ENCODE results near the gene STK38L. TPM values are rescaled to one million over a fixed set of nuclear protein-coding genes. Genes with fewer than 3 reads are reported as not detected.

Gene STK38L
- total and polyA plus RNA-seq, 2 of the 4 experiments (the other 2 are of a cell fraction): 5.1 to 7.2 TPM

DNA sequence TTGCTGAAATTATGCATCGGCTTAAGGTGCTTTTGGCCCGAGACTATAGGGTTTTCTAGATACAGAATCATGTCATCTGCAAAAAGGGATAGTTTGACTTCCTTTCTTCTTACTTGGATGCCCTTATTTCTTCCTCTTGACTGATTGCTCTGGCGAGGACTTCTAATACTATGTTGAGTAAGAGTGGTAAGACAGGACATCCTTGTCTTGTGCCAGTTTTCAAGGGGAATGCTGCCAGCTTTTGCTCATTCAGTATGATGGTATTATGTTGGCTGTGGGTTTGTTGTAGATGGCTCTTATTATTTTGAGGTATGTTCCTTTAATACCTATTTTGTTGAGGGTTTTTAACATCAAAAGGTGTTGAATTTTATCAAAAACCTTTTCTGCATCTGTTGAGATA is 96.9 kb downstream of the STK38L start:
- no peak for DNase-seq
- Histone ChIP-seq H3K9me1 (ENCODE audit: insufficient read depth, low read length) (peaks cover 12% of the 10 kb centered on the region), H3K14ac (replicated peaks; ENCODE audit: low read depth, low read length) (peak overlapping the region; percentile 50), H3K4me2 (ENCODE audit: low read depth, low read length) (no peak overlapping the region), H2BK5ac (ENCODE audit: low read depth, low read length, poor library complexity, severe bottlenecking) (peak overlapping the region; percentile 28), H4K91ac (ENCODE audit: insufficient read depth, low read depth, low read length) (no peak overlapping the region), H2AK5ac (ENCODE audit: low read depth, low read length) (no peak overlapping the region), H2BK15ac (ENCODE audit: low read depth, low read length) (no peak overlapping the region), H3K23ac (ENCODE audit: low read depth, low read length) (0 out of 2 replicates have a peak overlapping the region, but pooled peaks have one; percentile 52), H3K9me3 (ENCODE audit: control insufficient read depth, insufficient read depth, low read length) (no peaks in the 10 kb centered on the region), H4K8ac (ENCODE audit: low read depth in 2 of 2, low read length in 2 of 2) (no peak overlapping the region), H3K18ac (ENCODE audit: low read depth, low read length) (no peak overlapping the region; the same call in 1 of the 2 replicates), H3K36me3 (ENCODE audit: control insufficient read depth, insufficient read depth, low read length) (no peaks in the 10 kb centered on the region), H4K5ac (ENCODE audit: low read depth, low read length) (no peak overlapping the region), H3K4me1 (ENCODE audit: control insufficient read depth, insufficient read depth, low read length) (peaks cover 17% of the 10 kb centered on the region), H2BK120ac (ENCODE audit: low read depth, low read length) (no peak overlapping the region), H3K4ac (ENCODE audit: low read depth, low read length) (no peak overlapping the region), H3K27ac (ENCODE audit: insufficient read depth, low read length) (no peak overlapping the region), H4K20me1 (ENCODE audit: insufficient read depth, low read length) (no peaks in the 10 kb centered on the region), H2BK20ac (ENCODE audit: low read depth, low read length) (peak overlapping the region; percentile 35; the same call in 1 of the 2 replicates), H3K9ac (ENCODE audit: low read depth, low read length) (no peak overlapping the region), H3K27me3 (ENCODE audit: control insufficient read depth, insufficient read depth, low read length) (no peaks in the 10 kb centered on the region), H3K56ac (ENCODE audit: extremely low read depth, insufficient read depth, low read length) (no peak overlapping the region), H2AFZ (replicated peaks; ENCODE audit: low read length, poor library complexity) (no peak overlapping the region), H2AK9ac (replicated peaks; ENCODE audit: low read depth, low read length, poor library complexity) (no peak overlapping the region), H3K79me1 (ENCODE audit: low read depth in 1 of 2, low read length in 2 of 2) (peaks cover 22 to 55% of the 10 kb centered on the region in 2 experiments), H3K4me3 (ENCODE audit: insufficient read depth, low read depth, low read length) (no peak overlapping the region)
- no peak for ATAC-seq (ENCODE audit: low read depth)
- in situ Hi-C loops (cut with MboI; ENCODE audit: low sequenced_read_pairs) (no loop called here), intact Hi-C loops (cut with micrococcal nuclease) (loop anchor here (5.0 kb wide), 1 partner anchor 181 kb away; the partner anchor contains the start of gene PPFIBP1), dilution Hi-C loops (cut with HindIII; ENCODE audit: low sequenced_read_pairs, unreplicated experiment) (no loop called here)
- no CpG with 5 or more reads among the region's 3 CpGs for WGBS, 2 experiments (ENCODE audit: extremely low coverage in 2 of 2, insufficient read length in 1 of 2)
- POLR2A ChIA-PET (ENCODE audit: unreplicated experiment): no interaction called here
- TF ChIP-seq BHLHE40 (IDR thresholded peaks at IDR 0.05; ENCODE audit: low read depth, low read length) (no peak), CEBPB (IDR thresholded peaks at IDR 0.05; ENCODE audit: low read depth, low read length) (no peak), CHD1 (IDR thresholded peaks at IDR 0.05; ENCODE audit: low read depth, low read length) (no peak), RCOR1 (IDR thresholded peaks at IDR 0.05; ENCODE audit: insufficient replicate concordance, low read length) (no peak), RFX5 (IDR thresholded peaks at IDR 0.05; ENCODE audit: low read depth, low read length) (no peak), RAD21 (IDR thresholded peaks at IDR 0.05; ENCODE audit: low read length) (no peak), MAFK (IDR thresholded peaks at IDR 0.05; ENCODE audit: low read depth, low read length) (no peak), NFE2L2 (IDR thresholded peaks at IDR 0.05; ENCODE audit: low read depth, low read length) (no peak), FOS (IDR thresholded peaks at IDR 0.05; ENCODE audit: low read depth, low read length) (no peak), SMC3 (IDR thresholded peaks at IDR 0.05; ENCODE audit: low read depth, low read length) (no peak), MAZ (IDR thresholded peaks at IDR 0.05; ENCODE audit: borderline replicate concordance, low read depth, low read length) (no peak), POLR2A (IDR thresholded peaks at IDR 0.05; ENCODE audit: low read depth, low read length) (no peak)
- TF ChIP-seq, protein P1, sequence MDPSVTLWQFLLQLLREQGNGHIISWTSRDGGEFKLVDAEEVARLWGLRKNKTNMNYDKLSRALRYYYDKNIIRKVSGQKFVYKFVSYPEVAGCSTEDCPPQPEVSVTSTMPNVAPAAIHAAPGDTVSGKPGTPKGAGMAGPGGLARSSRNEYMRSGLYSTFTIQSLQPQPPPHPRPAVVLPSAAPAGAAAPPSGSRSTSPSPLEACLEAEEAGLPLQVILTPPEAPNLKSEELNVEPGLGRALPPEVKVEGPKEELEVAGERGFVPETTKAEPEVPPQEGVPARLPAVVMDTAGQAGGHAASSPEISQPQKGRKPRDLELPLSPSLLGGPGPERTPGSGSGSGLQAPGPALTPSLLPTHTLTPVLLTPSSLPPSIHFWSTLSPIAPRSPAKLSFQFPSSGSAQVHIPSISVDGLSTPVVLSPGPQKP (IDR thresholded peaks at IDR 0.05; ENCODE audit: borderline replicate concordance, low read depth, low read length): no peak
- TF ChIP-seq, protein P2, sequence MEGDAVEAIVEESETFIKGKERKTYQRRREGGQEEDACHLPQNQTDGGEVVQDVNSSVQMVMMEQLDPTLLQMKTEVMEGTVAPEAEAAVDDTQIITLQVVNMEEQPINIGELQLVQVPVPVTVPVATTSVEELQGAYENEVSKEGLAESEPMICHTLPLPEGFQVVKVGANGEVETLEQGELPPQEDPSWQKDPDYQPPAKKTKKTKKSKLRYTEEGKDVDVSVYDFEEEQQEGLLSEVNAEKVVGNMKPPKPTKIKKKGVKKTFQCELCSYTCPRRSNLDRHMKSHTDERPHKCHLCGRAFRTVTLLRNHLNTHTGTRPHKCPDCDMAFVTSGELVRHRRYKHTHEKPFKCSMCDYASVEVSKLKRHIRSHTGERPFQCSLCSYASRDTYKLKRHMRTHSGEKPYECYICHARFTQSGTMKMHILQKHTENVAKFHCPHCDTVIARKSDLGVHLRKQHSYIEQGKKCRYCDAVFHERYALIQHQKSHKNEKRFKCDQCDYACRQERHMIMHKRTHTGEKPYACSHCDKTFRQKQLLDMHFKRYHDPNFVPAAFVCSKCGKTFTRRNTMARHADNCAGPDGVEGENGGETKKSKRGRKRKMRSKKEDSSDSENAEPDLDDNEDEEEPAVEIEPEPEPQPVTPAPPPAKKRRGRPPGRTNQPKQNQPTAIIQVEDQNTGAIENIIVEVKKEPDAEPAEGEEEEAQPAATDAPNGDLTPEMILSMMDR (conservative IDR thresholded peaks at IDR 0.05; ENCODE audit: low read depth, low read length): no peak
- TF ChIP-seq, protein P3, sequence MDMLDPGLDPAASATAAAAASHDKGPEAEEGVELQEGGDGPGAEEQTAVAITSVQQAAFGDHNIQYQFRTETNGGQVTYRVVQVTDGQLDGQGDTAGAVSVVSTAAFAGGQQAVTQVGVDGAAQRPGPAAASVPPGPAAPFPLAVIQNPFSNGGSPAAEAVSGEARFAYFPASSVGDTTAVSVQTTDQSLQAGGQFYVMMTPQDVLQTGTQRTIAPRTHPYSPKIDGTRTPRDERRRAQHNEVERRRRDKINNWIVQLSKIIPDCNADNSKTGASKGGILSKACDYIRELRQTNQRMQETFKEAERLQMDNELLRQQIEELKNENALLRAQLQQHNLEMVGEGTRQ (IDR thresholded peaks at IDR 0.05; ENCODE audit: low read depth, low read length): no peak
- BruUV-seq (replicated peaks): no TSS peak
- CTCF ChIA-PET: interaction anchor here (0.6 kb wide), 1 partner anchor 287 kb away, joined by 4 read pairs; no protein-coding TSS in a partner anchor

All from IMR-90 (cell line).